AG08396 (cell line): ENCODE measurements around the gene COPS9.

ENCODE experiments used
- DNase-seq: peaks from one replicate; pipeline ENCODE4 v3.0.0; 2012; ENCODE audit warnings: low spot score, mixed read lengths

COPS9 gene

GRCh38 chr2:240134466-240134865 lies 1.6 kb downstream of the COPS9 start:
- no peak for DNase-seq

GRCh38 chr2:240133401-240133800 lies 2.7 kb downstream of the COPS9 start:
- DNase-seq = no peak

GRCh38 chr2:240132651-240132980 lies 3.5 kb downstream of the COPS9 start:
- no peak for DNase-seq

GRCh38 chr2:240131941-240132650 lies 4.0 kb downstream of the COPS9 start:
- DNase-seq = no peak

GRCh38 chr2:240131296-240131695 lies 4.8 kb downstream of the COPS9 start:
- DNase-seq = no peak

- no peak for DNase-seq
These were observed 5.5 kb downstream of the COPS9 start for GRCh38 chr2:240130393-240131195.

GRCh38 chr2:240129731-240130392 lies 6.2 kb downstream of the COPS9 start:
- no peak for DNase-seq

GRCh38 chr2:240129311-240129710 lies 6.8 kb downstream of the COPS9 start:
- DNase-seq = no peak

GRCh38 chr2:240128608-240129145 lies 7.4 kb downstream of the COPS9 start:
- no peak for DNase-seq

GRCh38 chr2:240127911-240128607 lies 8.0 kb downstream of the COPS9 start:
- no peak for DNase-seq

- no peak for DNase-seq
These were observed 8.8 kb downstream of the COPS9 start for GRCh38 chr2:240127191-240127750.

- DNase-seq = no peak
These were observed 9.4 kb downstream of the COPS9 start for GRCh38 chr2:240126731-240127130.

- no peak for DNase-seq
These were observed 10.4 kb downstream of the COPS9 start for GRCh38 chr2:240125742-240126141.

- no peak for DNase-seq
These were observed 11.5 kb downstream of the COPS9 start for GRCh38 chr2:240124651-240125030.

GRCh38 chr2:240123821-240124650 lies 12.1 kb downstream of the COPS9 start:
- DNase-seq = no peak

- DNase-seq = no peak
These were observed 14.4 kb downstream of the COPS9 start for GRCh38 chr2:240121675-240122074.

- no peak for DNase-seq
These were observed 14.9 kb downstream of the COPS9 start for GRCh38 chr2:240121190-240121589.

GRCh38 chr2:240114233-240114632 lies 21.9 kb downstream of the COPS9 start:
- no peak for DNase-seq

GRCh38 chr2:240112914-240113690 lies 23.0 kb downstream of the COPS9 start:
- DNase-seq = no peak

- DNase-seq = no peak
These were observed 24.9 kb downstream of the COPS9 start for GRCh38 chr2:240111253-240111652.
